Stimulated activated CD4-positive, alpha-beta T cell treated with anti-CD3 and anti-CD28 coated beads, Interleukin-2, amount 100 ng/mL, for 4 hours (primary cell): ENCODE measurements around the gene SLAMF8.

Experiments
- DNase-seq: peaks from one replicate; pipeline ENCODE4 v3.0.0-alpha.2; 2020; ENCODE audit warnings: low read depth

SLAMF8 gene

DNA sequence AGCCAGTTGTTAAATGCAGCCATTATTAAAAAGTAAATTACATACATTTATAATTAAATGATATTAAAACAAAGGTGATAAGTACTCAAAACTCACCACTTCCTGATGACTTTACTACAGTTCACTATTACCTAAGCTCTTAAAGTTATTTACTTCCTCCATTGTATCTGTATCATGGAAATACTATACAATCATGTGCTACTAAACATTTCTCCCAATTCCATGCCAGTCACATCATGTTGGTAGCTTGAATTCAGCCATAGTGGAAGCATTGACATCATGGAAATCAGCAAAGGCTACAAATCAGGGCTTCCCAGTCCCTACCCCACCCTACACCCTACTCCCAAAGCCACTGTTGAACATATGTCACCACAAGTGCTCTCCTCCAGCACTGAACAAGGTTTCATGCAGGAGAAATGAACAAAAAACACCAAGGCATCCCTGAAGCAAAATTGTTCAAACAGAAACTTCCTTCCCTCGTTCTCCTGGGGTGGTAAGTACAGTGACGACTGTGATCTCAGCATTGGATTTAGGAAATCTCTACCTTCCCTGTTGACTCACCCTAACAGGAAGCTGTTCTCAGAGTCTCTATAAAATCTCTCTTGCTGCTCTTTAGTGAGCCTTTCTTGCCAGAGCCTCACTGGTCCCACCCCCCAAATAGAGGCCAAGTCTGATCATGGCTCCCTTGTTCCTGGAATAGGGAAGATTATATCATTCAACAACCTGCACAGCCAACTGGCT lies 23.1 kb downstream of the SLAMF8 start:
- no peak for DNase-seq

GRCh38 chr1:159851407-159851806 lies 24.7 kb downstream of the SLAMF8 start:
- no peak for DNase-seq

DNA sequence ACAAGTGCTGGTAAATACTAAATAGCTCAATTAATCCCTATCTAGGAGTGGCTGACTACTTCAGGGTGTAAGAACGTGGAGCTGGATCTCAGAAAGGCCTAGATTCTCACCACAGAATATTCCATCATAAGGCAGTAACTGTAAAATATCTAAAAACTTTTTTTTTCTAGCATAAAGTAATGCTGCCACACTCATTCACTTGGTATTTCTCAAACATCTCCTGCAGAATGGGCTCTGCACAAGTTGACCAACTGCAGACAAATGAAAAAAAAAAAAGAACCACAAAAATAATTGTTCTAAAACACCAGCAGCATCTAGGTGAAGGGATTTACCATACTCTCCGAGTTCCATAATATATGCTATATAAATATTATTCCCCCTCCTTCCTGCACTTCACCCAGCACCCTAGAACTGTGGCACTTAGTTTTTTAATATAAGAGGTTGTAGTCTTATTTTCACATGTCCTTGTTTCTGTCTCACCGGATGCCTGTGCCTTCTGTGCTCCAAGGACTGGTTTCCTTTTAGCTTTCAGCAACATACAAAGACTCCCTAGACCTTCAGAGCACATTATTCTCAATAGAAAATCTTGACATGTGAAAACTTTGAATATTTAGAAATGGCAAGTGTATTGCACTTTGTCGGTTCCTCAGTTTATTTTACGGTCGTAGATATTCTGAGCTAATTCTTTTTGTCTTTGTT lies 26.9 kb downstream of the SLAMF8 start:
- DNase-seq: no peak

- DNase-seq: no peak
These were observed 27.5 kb downstream of the SLAMF8 start for GRCh38 chr1:159854116-159854692.

DNA sequence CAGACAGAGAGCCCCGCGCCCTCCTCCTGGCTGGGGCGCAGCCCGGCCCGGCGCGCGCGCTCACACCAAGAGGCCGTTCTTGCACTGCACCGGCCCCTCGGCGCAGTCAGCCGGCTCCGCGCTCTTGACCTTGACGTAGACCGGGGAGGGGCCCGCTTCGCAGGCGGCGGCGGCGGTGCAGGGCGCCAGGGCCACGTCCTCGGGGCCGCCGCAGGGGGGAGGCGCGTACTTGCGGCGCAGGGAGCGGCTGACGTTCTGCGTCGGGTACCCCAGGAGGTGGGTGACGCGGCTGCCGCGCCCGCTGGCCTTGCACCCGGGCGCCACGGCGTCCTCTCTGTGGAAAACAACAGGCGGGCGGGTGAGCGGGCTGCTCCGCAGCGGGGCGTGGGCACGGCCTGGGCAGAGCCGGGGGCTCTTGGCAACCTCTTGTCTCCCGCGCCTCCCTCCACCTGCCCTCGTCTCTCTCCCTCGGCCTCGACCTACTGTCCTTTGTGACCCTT lies 28.1 kb downstream of the SLAMF8 start:
- peak; percentile 38 for DNase-seq

DNA sequence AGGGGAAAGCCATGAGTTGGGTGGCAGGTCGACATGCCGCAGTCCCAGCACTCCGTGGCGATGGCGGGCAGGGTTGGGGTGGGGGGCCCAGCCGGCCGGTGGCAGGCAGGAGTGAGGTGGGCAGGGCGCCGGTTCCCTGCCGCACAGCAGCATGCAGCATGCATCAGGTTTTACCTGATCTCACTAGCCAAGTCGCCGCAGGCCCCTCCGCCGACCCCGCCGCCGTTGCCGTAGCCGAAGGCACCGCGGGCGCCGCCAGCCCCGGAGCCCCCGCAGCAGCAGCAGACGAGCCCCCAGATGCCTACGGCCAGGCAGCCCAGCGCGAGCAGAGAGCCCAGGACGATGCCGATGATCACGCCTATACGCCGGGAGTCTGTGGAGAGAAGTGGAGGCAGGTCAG lies 29.0 kb downstream of the SLAMF8 start:
- DNase-seq: no peak

GRCh38 chr1:159856576-159856975 lies 29.9 kb downstream of the SLAMF8 start:
- DNase-seq: no peak

GRCh38 chr1:159857889-159858288 lies 31.2 kb downstream of the SLAMF8 start:
- no peak for DNase-seq

DNA sequence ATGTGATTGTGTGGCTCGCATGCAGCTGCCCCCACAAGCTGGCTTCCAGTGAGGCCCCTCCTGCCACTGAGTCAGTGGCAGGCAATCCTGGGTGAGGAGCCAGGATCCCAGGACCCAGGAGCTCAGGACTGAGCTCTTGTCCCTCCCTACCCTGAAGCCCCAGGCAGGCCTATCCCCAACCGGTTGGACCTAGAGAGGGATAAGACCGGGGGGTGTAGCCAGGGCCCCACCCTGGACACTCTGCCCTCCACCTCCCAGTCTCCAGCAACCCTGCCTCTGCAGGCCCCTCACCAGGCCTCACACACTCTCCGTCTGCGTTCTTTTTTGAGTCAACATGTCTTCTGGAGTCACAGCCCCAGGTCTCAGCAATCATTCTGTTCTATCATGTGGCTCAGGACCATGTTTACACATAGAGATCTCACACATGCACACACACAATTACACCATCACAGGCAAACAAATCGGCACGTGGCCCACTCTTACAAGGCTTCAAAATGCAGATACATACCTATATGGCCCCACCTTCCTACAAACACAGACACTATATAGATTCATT lies 33.2 kb downstream of the SLAMF8 start:
- DNase-seq: no peak

- DNase-seq: no peak
These were observed 33.8 kb downstream of the SLAMF8 start for GRCh38 chr1:159860456-159860855.

DNA sequence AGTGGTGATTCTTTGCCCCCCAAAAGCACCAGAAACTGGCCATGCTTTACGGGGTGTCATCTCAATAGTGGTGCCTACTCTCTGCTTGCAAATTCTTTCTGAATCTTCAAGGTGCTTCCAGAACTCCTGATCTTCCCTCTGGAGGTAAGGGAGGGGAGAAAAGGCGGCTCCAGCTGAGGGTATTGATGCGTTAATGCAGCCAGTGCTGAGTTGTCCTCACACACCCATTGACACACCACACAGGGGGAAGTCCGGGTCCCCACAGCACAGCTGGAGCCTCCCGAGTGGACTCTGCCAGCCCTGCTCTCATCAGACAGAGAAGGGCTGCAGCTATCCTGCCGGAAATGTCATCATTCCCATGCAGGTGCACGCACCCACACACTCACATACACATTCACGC lies 34.5 kb downstream of the SLAMF8 start:
- DNase-seq: no peak

DNA sequence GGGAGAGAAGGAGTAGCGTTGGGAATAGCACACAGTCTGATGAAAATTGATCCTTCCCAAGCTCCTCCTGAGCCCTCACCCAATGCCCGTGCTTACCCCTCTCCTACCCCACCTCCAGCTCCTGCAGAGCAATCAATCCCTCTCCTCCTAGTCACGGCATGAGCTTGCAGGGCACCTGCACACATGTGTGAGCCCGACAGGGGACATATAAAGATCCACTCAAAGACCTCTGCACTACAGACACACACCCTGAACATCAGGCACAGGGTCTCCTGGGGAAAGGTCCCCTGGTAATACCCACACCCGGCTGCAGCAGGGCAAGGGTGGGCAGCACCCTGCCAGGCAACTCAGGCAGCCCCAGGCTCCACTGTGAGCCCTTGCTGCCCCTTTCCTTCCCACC lies 35.4 kb downstream of the SLAMF8 start:
- DNase-seq: no peak

- DNase-seq: no peak
These were observed 35.9 kb downstream of the SLAMF8 start, which contains the start of gene VSIG8 for GRCh38 chr1:159862557-159862956. VSIG8 (minus strand) TSS chr1:159862657; CDS start chr1:159862521, 136 bp downstream.

- DNase-seq: no peak
These were observed 37.6 kb downstream of the SLAMF8 start for GRCh38 chr1:159864262-159864661.

DNA sequence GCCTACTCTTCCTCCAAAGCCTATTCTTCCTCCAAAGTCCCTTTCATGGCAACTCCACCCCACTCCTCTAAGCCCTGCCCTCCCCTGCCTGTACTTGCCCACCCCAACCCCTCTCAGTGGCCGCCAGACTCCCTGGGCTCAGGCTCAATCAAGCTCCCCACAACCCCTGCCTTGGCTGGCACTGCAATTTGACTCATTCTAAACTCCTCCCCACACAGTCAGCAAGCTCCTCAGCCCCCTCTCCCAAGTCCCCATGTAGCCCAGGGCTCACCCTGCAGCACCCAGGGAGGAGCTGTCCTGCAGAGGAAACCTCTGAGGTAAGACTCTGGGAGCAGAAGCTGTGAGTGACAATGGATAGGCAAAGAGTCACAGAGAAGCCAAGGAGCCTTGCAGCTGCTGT lies 39.4 kb downstream of the SLAMF8 start:
- DNase-seq: no peak

- DNase-seq: no peak
These were observed 40.4 kb downstream of the SLAMF8 start for GRCh38 chr1:159866905-159867663.

DNA sequence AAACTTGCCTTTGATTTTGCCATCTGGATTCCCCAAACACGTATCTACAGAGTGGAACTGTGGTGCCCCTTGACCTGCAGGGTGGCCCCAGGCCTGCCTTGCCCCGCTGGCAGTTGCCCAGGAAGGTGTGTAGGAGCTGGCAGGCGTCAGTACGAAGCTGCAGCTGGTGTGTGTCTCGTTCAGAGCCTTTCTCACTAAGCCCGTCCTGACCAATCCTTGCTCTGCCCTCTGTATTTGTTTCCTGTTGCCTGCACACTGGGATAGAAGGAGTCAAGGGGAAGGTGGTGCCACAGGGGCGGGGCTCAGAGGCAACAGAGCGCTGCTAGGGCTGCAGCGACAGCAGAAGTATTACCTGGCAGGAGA lies 41.0 kb downstream of the SLAMF8 start:
- DNase-seq: no peak

DNA sequence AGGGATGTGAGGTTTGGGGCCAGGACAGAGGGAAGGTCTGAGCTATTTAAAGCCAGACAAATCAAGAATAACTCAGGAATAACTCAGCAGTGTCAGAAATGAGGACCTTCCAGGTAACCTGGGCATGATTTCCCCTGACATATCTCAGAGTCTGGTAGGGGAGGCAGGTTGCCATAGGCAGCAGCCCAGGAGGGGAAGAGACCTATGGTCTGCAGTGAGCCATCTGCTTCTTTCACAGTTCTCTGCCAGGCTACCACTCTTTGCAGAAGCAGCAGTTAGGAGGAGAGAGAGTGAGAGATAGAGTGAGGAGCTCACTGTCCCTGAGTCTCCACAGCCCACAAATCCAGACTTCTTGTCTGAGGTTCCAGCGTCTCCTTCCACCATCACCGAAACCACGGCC lies 42.1 kb downstream of the SLAMF8 start:
- DNase-seq: no peak

DNA sequence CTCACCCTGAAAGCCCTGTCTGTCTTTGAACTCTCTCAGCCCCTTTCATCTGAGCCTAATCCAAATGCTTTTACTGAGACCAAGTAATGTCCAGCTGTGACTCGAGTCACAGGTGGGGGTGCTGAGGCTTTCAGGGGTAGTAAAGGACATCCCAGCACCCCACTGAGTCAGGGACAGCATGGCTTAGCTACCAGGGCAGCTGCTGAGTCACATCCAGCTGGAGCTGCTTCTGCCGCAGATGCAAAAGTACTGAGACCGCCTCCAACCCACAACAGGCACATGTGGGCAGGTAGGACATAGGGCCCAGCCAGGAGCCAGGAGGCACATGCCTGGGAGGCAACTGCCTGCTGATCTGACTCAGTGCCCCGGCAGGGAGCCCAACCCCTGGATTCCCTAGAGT lies 42.5 kb downstream of the SLAMF8 start:
- peak; percentile 6 for DNase-seq

GRCh38 chr1:159869607-159870006 lies 42.9 kb downstream of the SLAMF8 start:
- DNase-seq: no peak

GRCh38 chr1:159870704-159871103 lies 44.0 kb downstream of the SLAMF8 start:
- DNase-seq: no peak

GRCh38 chr1:159872891-159873290 lies 46.2 kb downstream of the SLAMF8 start:
- no peak for DNase-seq
